H9 (cell line): Measurements from ENCODE around the gene EVI5. TPM values are rescaled to one million over a fixed set of nuclear protein-coding genes. Genes with fewer than 3 reads are reported as not detected.

Experiments
- DNase-seq: peaks from one replicate; pipeline ENCODE4 v3.0.0-alpha.2; 2017
- H2AFZ ChIP-seq: one replicate; pipeline ENCODE4 v1.6.1; 2013; ENCODE audit warnings: mild to moderate bottlenecking, low read length, control low read depth, moderate library complexity
- H2AK5ac ChIP-seq: 2 replicates; pipeline ENCODE4 v1.6.1; 2013; ENCODE audit warnings: low read length, control low read depth, mixed read lengths; ENCODE audit not compliant: insufficient read length
- H2BK120ac ChIP-seq: one replicate; pipeline ENCODE4 v1.6.1; 2013; ENCODE audit warnings: low read depth, mild to moderate bottlenecking, low read length, control low read depth, inconsistent platforms; ENCODE audit not compliant: poor library complexity, severe bottlenecking
- H2BK12ac ChIP-seq: 2 replicates; pipeline ENCODE4 v1.6.1; 2013; ENCODE audit warnings: low read length, control low read depth, mixed read lengths, low read depth; ENCODE audit not compliant: insufficient read length
- H2BK15ac ChIP-seq: 2 replicates; pipeline ENCODE4 v1.6.1; 2013; ENCODE audit warnings: low read depth, low read length, control low read depth
- H2BK20ac ChIP-seq: one replicate; pipeline ENCODE4 v1.6.1; 2013; ENCODE audit warnings: low read depth, mild to moderate bottlenecking, low read length, control low read depth, inconsistent platforms; ENCODE audit not compliant: poor library complexity, severe bottlenecking
- H2BK5ac ChIP-seq: 2 replicates; pipeline ENCODE4 v1.6.1; 2013; ENCODE audit warnings: low read length, control low read depth, mixed read lengths; ENCODE audit not compliant: insufficient read length
- H3K14ac ChIP-seq: 2 replicates; pipeline ENCODE4 v1.6.1; 2013; ENCODE audit warnings: low read length, control low read depth; ENCODE audit not compliant: insufficient read depth
- H3K18ac ChIP-seq: 2 replicates; pipeline ENCODE4 v1.6.1; 2013; ENCODE audit warnings: low read depth, mild to moderate bottlenecking, mixed read lengths, low read length, control low read depth; ENCODE audit not compliant: insufficient read length
- H3K23ac ChIP-seq: 2 replicates; pipeline ENCODE4 v1.6.1; 2013; ENCODE audit warnings: low read length, control low read depth, mixed read lengths, low read depth; ENCODE audit not compliant: insufficient read length
- H3K23me2 ChIP-seq: 2 replicates; pipeline ENCODE4 v1.6.1; 2013; ENCODE audit warnings: low read depth, mild to moderate bottlenecking, mixed read lengths, low read length, control low read depth; ENCODE audit not compliant: insufficient read length, poor library complexity, severe bottlenecking
- H3K27ac ChIP-seq: 2 replicates; pipeline ENCODE4 v1.5.1; 2013; ENCODE audit warnings: low read length, control low read depth, mixed read lengths, low read depth; ENCODE audit not compliant: insufficient read length
- H3K27me3 ChIP-seq: 2 replicates; pipeline ENCODE4 v1.6.1; 2013; ENCODE audit warnings: low read length, control low read depth, inconsistent platforms; ENCODE audit not compliant: insufficient read depth
- H3K4ac ChIP-seq: 2 replicates; pipeline ENCODE4 v1.6.1; 2013; ENCODE audit warnings: low read depth, mild to moderate bottlenecking, control low read depth, inconsistent platforms, low read length, moderate library complexity
- H3K4me1 ChIP-seq: 2 replicates; pipeline ENCODE4 v1.6.1; 2013; ENCODE audit warnings: low read length, control low read depth, inconsistent platforms; ENCODE audit not compliant: insufficient read depth
- H3K4me2 ChIP-seq: 2 replicates; pipeline ENCODE4 v1.6.1; 2013; ENCODE audit warnings: low read length, control low read depth, mixed read lengths; ENCODE audit not compliant: insufficient read length, insufficient read depth
- H3K56ac ChIP-seq: 2 replicates; pipeline ENCODE4 v1.6.1; 2013; ENCODE audit warnings: low read depth, mild to moderate bottlenecking, mixed read lengths, low read length, control low read depth; ENCODE audit not compliant: insufficient read length
- H3K79me1 ChIP-seq: 2 replicates; pipeline ENCODE4 v1.6.1; 2013; ENCODE audit warnings: low read depth, mild to moderate bottlenecking, moderate library complexity, low read length, control low read depth, inconsistent platforms; ENCODE audit not compliant: insufficient read depth, poor library complexity, severe bottlenecking
- H3K79me2 ChIP-seq: 2 replicates; pipeline ENCODE4 v1.6.1; 2013; ENCODE audit warnings: low read length, control low read depth, inconsistent platforms; ENCODE audit not compliant: insufficient read depth
- H3K9ac ChIP-seq: 2 replicates; pipeline ENCODE4 v1.6.1; 2013; ENCODE audit warnings: low read length, control low read depth, mixed read lengths; ENCODE audit not compliant: insufficient read length; ENCODE audit errors: extremely low read depth
- H3K9me3 ChIP-seq: one replicate; pipeline ENCODE4 v1.6.1; 2013; ENCODE audit warnings: low read depth, low read length, inconsistent platforms; ENCODE audit not compliant: control insufficient read depth
- H3T11ph ChIP-seq: one replicate; pipeline ENCODE4 v1.6.1; 2013; ENCODE audit warnings: mild to moderate bottlenecking, low read length, control low read depth, inconsistent platforms
- H4K20me1 ChIP-seq: one replicate; pipeline ENCODE4 v1.6.1; 2013; ENCODE audit not compliant: control insufficient read depth, insufficient read length, insufficient read depth
- H4K5ac ChIP-seq: 2 replicates; pipeline ENCODE4 v1.6.1; 2013; ENCODE audit warnings: low read depth, mild to moderate bottlenecking, mixed read lengths, low read length, control low read depth; ENCODE audit not compliant: insufficient read length
- H4K8ac ChIP-seq: replicated peaks from 2 replicates; pipeline ENCODE4 v1.6.1; 2013; ENCODE audit warnings: low read length, control low read depth, mixed read lengths, low read depth; ENCODE audit not compliant: insufficient read length
- H4K91ac ChIP-seq: 2 replicates; pipeline ENCODE4 v1.6.1; 2013; ENCODE audit warnings: low read depth, mild to moderate bottlenecking, moderate library complexity, mixed read lengths, low read length, control low read depth; ENCODE audit not compliant: insufficient read length
- H3K27ac Mint-ChIP-seq, 3 experiments: 2 replicates in 2 of 3; 3 replicates in 1 of 3; pipeline ENCODE4 v1.8.0; 2020 to 2021; ENCODE audit warnings: mixed read lengths in 3 of 3, mild to moderate bottlenecking in 1 of 3, moderate library complexity in 1 of 3
- H3K27me3 Mint-ChIP-seq: 2 replicates; pipeline ENCODE4 v1.8.0; 2021; ENCODE audit warnings: low read depth, mild to moderate bottlenecking, moderate library complexity, mixed read lengths
- H3K36me3 Mint-ChIP-seq, 3 experiments: 2 replicates in 2 of 3; 3 replicates in 1 of 3; pipeline ENCODE4 v1.8.0; 2020 to 2021; ENCODE audit warnings: low read depth in 3 of 3, mixed read lengths in 3 of 3; ENCODE audit not compliant: insufficient read depth in 1 of 3
- H3K4me1 Mint-ChIP-seq, 2 experiments: 2 replicates each; pipeline ENCODE4 v1.8.0; 2020; ENCODE audit warnings: mixed read lengths in 2 of 2
- H3K4me3 Mint-ChIP-seq, 2 experiments: 2 replicates in 1 of 2; 3 replicates in 1 of 2; pipeline ENCODE4 v1.8.0; 2020 to 2021; ENCODE audit warnings: mild to moderate bottlenecking in 2 of 2, mixed read lengths in 2 of 2, moderate library complexity in 1 of 2
- H3K9me3 Mint-ChIP-seq, 2 experiments: 2 replicates in 1 of 2; 3 replicates in 1 of 2; pipeline ENCODE4 v1.8.0; 2020; ENCODE audit warnings: mild to moderate bottlenecking in 2 of 2, mixed read lengths in 2 of 2, moderate library complexity in 1 of 2
- WGBS: extraction: QIAGEN DNeasy Blood & Tissue Kit; methylation state at CpG from one replicate; pipeline ENCODE4 v1.1.7; 2013; ENCODE audit warnings: missing lambda C conversion rate, low lambda C conversion rate, mixed read lengths; ENCODE audit not compliant: insufficient read length; ENCODE audit errors: extremely low coverage; 5-methylcytosine and 5-hydroxymethylcytosine counted together
- total RNA-seq: library from RNA; stranded (reverse); gene quantifications from 2 replicates; pipeline ENCODE4 v1.2.1, GENCODE V29; 2021
- TF ChIP-seq, protein P1 (sequence below): fragments of 200-600 bp; sonication (generic); conservative IDR thresholded peaks from 3 replicates; pipeline ENCODE4 v1.8.0; 2021; ENCODE audit warnings: antibody characterized with exemption, mild to moderate bottlenecking

The EVI5 gene
- total RNA-seq, 1 experiment from 2014 or later: 9.7 TPM

DNA sequence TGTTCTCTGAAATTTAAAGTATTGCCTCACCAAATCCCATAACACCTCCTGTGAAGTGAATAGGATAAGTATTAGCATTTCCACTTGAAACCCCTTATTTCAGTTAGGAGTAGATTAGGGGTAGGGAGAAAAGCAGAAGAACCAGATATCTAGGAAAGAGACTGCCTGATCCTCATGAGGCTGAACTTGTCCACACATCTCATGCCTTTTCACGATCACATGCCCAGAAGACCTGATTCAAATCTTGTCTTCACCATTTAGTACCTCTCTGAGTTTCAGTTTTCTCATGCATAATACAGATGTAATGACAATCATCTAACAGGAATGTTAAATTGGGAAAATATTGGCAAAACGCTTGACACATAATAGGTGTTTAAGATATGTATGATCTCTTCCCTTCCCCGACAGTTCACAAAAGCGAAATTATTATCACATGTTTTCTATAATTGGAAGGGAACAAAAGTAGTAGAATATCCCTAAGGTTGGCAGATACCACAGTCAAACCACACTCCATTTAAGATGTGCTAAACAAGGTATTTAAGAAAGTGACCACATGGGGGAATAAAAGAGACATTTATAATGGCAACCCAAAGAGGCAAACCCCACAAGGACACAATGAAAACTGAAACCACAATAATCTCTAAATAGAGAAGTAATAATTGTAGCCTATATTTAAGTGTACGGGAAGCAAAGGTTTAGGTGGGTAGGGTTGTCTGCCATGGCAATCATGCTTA, 323.4 kb downstream of the EVI5 start:
- no peak overlapping the region for H3K23ac ChIP-seq
- no peak overlapping the region for H3K18ac ChIP-seq
- H3K27ac ChIP-seq: no peak overlapping the region
- no peak overlapping the region for H2BK12ac ChIP-seq
- H3K4me1 ChIP-seq: no peaks in the 10 kb centered on the region
- no peaks in the 10 kb centered on the region for H4K20me1 ChIP-seq
- no peak overlapping the region for H3K9ac ChIP-seq
- no peaks in the 10 kb centered on the region for H3K23me2 ChIP-seq
- H2AFZ ChIP-seq: no peak overlapping the region
- no peak overlapping the region for H3K4me2 ChIP-seq
- H4K8ac ChIP-seq: no peak overlapping the region
- H2BK120ac ChIP-seq: no peak overlapping the region
- no peaks in the 10 kb centered on the region for H3K9me3 ChIP-seq
- H2BK15ac ChIP-seq: no peak overlapping the region
- H3K36me3 Mint-ChIP-seq: no peaks in the 10 kb centered on the region
- no peak overlapping the region for H3K56ac ChIP-seq
- H3K79me2 ChIP-seq: no peaks in the 10 kb centered on the region
- H3K4me3 Mint-ChIP-seq: no peak overlapping the region
- no peaks in the 10 kb centered on the region for H3K9me3 Mint-ChIP-seq
- no CpG with 5 or more reads among the region's 5 CpGs for WGBS
- no peak overlapping the region for H2BK20ac ChIP-seq
- no peaks in the 10 kb centered on the region for H3K4me1 Mint-ChIP-seq
- no peak overlapping the region for H3K14ac ChIP-seq
- H4K5ac ChIP-seq: no peak overlapping the region
- no peak overlapping the region for H2AK5ac ChIP-seq
- no peaks in the 10 kb centered on the region for H3K79me1 ChIP-seq
- no peak for DNase-seq
- no peak overlapping the region for H4K91ac ChIP-seq
- TF ChIP-seq, protein P1, sequence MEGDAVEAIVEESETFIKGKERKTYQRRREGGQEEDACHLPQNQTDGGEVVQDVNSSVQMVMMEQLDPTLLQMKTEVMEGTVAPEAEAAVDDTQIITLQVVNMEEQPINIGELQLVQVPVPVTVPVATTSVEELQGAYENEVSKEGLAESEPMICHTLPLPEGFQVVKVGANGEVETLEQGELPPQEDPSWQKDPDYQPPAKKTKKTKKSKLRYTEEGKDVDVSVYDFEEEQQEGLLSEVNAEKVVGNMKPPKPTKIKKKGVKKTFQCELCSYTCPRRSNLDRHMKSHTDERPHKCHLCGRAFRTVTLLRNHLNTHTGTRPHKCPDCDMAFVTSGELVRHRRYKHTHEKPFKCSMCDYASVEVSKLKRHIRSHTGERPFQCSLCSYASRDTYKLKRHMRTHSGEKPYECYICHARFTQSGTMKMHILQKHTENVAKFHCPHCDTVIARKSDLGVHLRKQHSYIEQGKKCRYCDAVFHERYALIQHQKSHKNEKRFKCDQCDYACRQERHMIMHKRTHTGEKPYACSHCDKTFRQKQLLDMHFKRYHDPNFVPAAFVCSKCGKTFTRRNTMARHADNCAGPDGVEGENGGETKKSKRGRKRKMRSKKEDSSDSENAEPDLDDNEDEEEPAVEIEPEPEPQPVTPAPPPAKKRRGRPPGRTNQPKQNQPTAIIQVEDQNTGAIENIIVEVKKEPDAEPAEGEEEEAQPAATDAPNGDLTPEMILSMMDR: no peak; the same call in 2 of the 3 replicates
- H2BK5ac ChIP-seq: no peak overlapping the region
- no peaks in the 10 kb centered on the region for H3K27me3 ChIP-seq
- H3K4ac ChIP-seq: no peak overlapping the region
- no peaks in the 10 kb centered on the region for H3K27me3 Mint-ChIP-seq
- no peak overlapping the region for H3T11ph ChIP-seq
- no peak overlapping the region for H3K27ac Mint-ChIP-seq
